HG03066 (cell line): ENCODE measurements around the gene ADM5.

Source experiments
- ATAC-seq: cut with Tn5 transposase; IDR thresholded peaks from one replicate; pipeline ENCODE4 v1.9.1; 2021; ENCODE audit warnings: low read depth; ENCODE audit not compliant: unreplicated experiment

ADM5 gene

GRCh38 chr19:49689133-49690078 is at the start of gene ADM5:
Gene ADM5, plus strand, starts transcription at chr19:49689594. Its CDS starts 244 bp downstream, at chr19:49689838.
- no peak for ATAC-seq

GRCh38 chr19:49640113-49640898 is 49.1 kb upstream of the ADM5 start, which contains the start of gene RRAS:
Gene RRAS, minus strand, starts transcription at chr19:49640143. Its CDS starts 45 bp downstream, at chr19:49640098.
- peak; percentile 64 for ATAC-seq

- peak; percentile 40 for ATAC-seq
These were observed 47.5 kb upstream of the ADM5 start, which contains the start of gene SCAF1 for GRCh38 chr19:49641688-49642491. Gene SCAF1, plus strand, starts transcription at chr19:49642209. Its CDS starts 2,818 bp downstream, at chr19:49645027.

GRCh38 chr19:49642492-49643035 is 46.8 kb upstream of the ADM5 start:
- no peak for ATAC-seq

- no peak for ATAC-seq
These were observed 45.9 kb upstream of the ADM5 start for GRCh38 chr19:49643466-49643865.

- no peak for ATAC-seq
These were observed 43.8 kb upstream of the ADM5 start for GRCh38 chr19:49645592-49645991.

- ATAC-seq: no peak
These were observed 43.4 kb upstream of the ADM5 start for GRCh38 chr19:49645995-49646394.

- no peak for ATAC-seq
These were observed 42.8 kb upstream of the ADM5 start for GRCh38 chr19:49646586-49646985.

- no peak for ATAC-seq
These were observed 38.2 kb upstream of the ADM5 start for GRCh38 chr19:49651029-49651819.

GRCh38 chr19:49651820-49652550 is 37.4 kb upstream of the ADM5 start:
- no peak for ATAC-seq

- no peak for ATAC-seq
These were observed 36.6 kb upstream of the ADM5 start for GRCh38 chr19:49652551-49653465.

GRCh38 chr19:49653466-49653806 is 36.0 kb upstream of the ADM5 start:
- ATAC-seq: no peak

GRCh38 chr19:49654581-49654980 is 34.8 kb upstream of the ADM5 start:
- ATAC-seq: no peak

- ATAC-seq: no peak
These were observed 33.6 kb upstream of the ADM5 start for GRCh38 chr19:49655570-49656455.

- no peak for ATAC-seq
These were observed 32.8 kb upstream of the ADM5 start for GRCh38 chr19:49656456-49657109.

- ATAC-seq: no peak
These were observed 31.8 kb upstream of the ADM5 start for GRCh38 chr19:49657493-49658138.
